ENCODE measurements around the gene SORT1.

DNA sequence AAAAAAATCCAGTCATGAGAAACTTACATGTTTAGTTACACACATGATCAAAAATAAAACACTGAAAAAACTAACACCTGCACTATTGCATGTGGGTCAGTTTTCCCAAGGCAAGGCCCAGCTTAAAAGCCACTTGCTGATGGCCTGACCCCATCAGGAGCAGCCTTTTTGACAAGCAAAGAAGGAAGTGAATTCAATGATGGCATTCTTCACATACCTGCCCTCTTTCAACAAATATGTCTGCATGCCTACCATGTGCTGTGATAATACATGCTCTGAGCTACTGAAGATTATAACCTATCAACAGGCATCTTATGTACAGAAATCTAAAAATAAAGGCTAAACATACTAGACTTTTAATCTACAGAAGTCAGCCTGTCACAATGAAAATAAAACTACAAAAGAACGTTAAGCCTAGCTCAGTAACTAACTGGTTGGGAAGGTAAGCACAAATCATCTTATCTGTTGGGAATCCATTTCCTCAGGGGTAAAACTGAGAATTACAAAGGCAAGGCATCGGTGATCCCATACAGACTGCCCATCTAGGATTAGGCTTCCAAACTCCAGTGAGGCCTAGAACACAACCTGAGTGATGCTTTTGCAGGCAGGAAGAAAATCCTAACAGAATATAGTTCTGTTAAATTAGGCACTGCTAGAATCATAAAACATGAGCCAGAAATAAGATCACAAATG is 14.5 kb downstream of the SORT1 start:
- TF ChIP-seq CTCF (IDR thresholded peaks at IDR 0.05; ENCODE audit: low read depth, low read length) = no peak
- no peak for TF ChIP-seq EZH2phosphoT487 (IDR thresholded peaks at IDR 0.05; ENCODE audit: low read depth)
